ENCODE data around the gene THSD4. TPM values are rescaled to one million over a fixed set of nuclear protein-coding genes. Genes with fewer than 3 reads are reported as not detected.
A peak's percentile ranks its signal among the peaks of the same experiment; 100 is the strongest.

Gene THSD4
- total and polyA plus RNA-seq, 5 donors from 2014 or later, result not detected

DNA sequence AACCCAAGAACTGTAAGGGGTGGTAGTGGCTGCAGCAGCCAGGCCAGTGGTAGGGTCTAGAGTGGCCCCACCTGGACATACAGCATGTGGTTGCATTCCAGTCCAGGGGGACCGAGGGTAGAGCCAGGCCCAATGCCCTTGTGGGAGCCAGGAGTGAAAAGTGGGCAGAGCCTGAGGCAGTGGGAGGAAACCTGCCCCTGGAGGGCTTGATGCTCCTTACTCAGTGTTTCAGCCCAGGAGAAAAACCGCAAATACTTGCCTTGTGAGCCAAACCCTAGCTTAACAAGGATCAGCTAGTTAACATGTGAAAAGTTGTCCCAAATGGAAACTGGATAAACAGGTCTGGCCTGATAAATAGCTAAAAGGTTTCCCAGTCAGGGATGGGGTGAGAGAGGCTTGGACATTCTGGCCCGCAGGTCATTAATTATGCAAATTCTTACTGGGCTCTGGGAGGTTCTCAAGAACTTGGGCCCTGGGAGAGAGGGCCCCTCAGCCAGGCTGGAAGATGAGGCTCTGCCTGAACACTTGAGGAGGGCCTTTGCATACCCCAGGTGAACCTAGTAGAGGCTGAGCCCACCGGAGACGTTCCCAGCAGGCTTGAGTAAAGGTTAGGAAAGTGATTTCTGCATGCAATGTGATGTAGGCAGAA lies 222.1 kb downstream of the THSD4 start:
- Histone ChIP-seq H3K36me3 (ENCODE audit: control insufficient read depth, insufficient read depth, low read length) (no peaks in the 10 kb centered on the region), H3K27me3 (ENCODE audit: control insufficient read depth, insufficient read depth, low read length) (no peaks in the 10 kb centered on the region), H3K9me3 (ENCODE audit: control insufficient read depth in 2 of 2, low read length in 2 of 2) (no peaks in the 10 kb centered on the region), H3K4me1 (ENCODE audit: control insufficient read depth, insufficient read depth, low read length, poor library complexity, severe bottlenecking) (no peaks in the 10 kb centered on the region), H3K4me3 (ENCODE audit: low read depth, low read length) (no peak overlapping the region), H3K27ac (ENCODE audit: insufficient read depth, low read length, poor library complexity, severe bottlenecking) (no peak overlapping the region)
- Mint-ChIP-seq H3K36me3 (no peaks in the 10 kb centered on the region), H3K9me3 (peaks cover 0 to 3% (median 0%) of the 10 kb centered on the region in 7 donors), H3K4me3 (no peak overlapping the region), H3K4me1 (peaks cover 0 to 6% (median 0%) of the 10 kb centered on the region in 4 donors), H3K27ac (no peak overlapping the region), H3K27me3 (peaks cover 5% of the 10 kb centered on the region)
- DNase-seq, result no peak
- no peak for ATAC-seq (ENCODE audit: low read depth in 2 of 2)

GRCh38 chr15:71338265-71338664 lies 223.0 kb downstream of the THSD4 start:
- Mint-ChIP-seq H3K27me3 (peaks cover 5% of the 10 kb centered on the region), H3K4me1 (peaks cover 0 to 6% (median 0%) of the 10 kb centered on the region in 4 donors), H3K36me3 (no peaks in the 10 kb centered on the region), H3K4me3 (no peak overlapping the region), H3K27ac (no peak overlapping the region), H3K9me3 (peaks cover 0 to 3% (median 0%) of the 10 kb centered on the region in 7 donors)
- no peaks in the 10 kb centered on the region for H3K36me3 ChIP-seq (ENCODE audit: control insufficient read depth, insufficient read depth, low read length)
- ATAC-seq (ENCODE audit: low read depth in 2 of 2) (no peak), DNase-seq (no peak)
- H3K4me3 ChIP-seq (ENCODE audit: low read depth, low read length), result no peak overlapping the region
- no peaks in the 10 kb centered on the region for H3K27me3 ChIP-seq (ENCODE audit: control insufficient read depth, insufficient read depth, low read length)
- H3K9me3 ChIP-seq (ENCODE audit: control insufficient read depth in 2 of 2, low read length in 2 of 2), result no peaks in the 10 kb centered on the region
- no peaks in the 10 kb centered on the region for H3K4me1 ChIP-seq (ENCODE audit: control insufficient read depth, insufficient read depth, low read length, poor library complexity, severe bottlenecking)
- H3K27ac ChIP-seq (ENCODE audit: insufficient read depth, low read length, poor library complexity, severe bottlenecking), result no peak overlapping the region

- no peaks in the 10 kb centered on the region for H3K36me3 ChIP-seq (ENCODE audit: control insufficient read depth, insufficient read depth, low read length)
- DNase-seq, result no peak
- no peak overlapping the region for H3K4me3 ChIP-seq (ENCODE audit: low read depth, low read length)
- Mint-ChIP-seq H3K9me3 (peaks cover 0 to 3% (median 0%) of the 10 kb centered on the region in 7 donors), H3K27ac (no peak overlapping the region), H3K36me3 (no peaks in the 10 kb centered on the region), H3K4me3 (peak overlapping the region in 1 of 4 donors; percentile 44), H3K4me1 (no peaks in the 10 kb centered on the region), H3K27me3 (peaks cover 5% of the 10 kb centered on the region)
- H3K27me3 ChIP-seq (ENCODE audit: control insufficient read depth, insufficient read depth, low read length), result no peaks in the 10 kb centered on the region
- no peaks in the 10 kb centered on the region for H3K4me1 ChIP-seq (ENCODE audit: control insufficient read depth, insufficient read depth, low read length, poor library complexity, severe bottlenecking)
- no peak overlapping the region for H3K27ac ChIP-seq (ENCODE audit: insufficient read depth, low read length, poor library complexity, severe bottlenecking)
- no peak for ATAC-seq (ENCODE audit: low read depth in 2 of 2)
- no peaks in the 10 kb centered on the region for H3K9me3 ChIP-seq (ENCODE audit: control insufficient read depth in 2 of 2, low read length in 2 of 2)
These were observed 223.7 kb downstream of the THSD4 start for GRCh38 chr15:71338827-71339542.

GRCh38 chr15:71341811-71342550 lies 226.7 kb downstream of the THSD4 start:
- H3K27ac Mint-ChIP-seq, result no peak overlapping the region

DNA sequence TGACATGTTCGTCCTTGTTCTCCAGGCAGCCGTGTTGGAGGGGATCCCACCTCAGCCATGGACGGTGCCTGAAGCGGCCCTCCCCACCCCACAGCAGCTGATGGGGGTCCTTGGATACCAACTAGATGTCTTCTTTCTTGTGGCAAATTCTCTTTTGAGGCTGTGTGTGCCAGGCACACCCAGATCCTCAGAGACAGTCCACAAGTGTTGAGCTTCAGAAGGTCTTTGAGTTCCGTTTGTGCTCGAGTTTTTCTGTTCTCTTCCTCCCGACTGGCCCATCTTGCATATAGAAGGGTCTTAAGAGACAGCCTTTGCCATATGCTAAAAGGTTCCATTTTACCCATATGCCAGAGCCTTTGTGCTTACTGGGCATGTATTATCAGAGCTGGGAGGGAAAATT lies 227.4 kb downstream of the THSD4 start:
- Histone ChIP-seq H3K4me1 (ENCODE audit: control insufficient read depth, insufficient read depth, low read length, poor library complexity, severe bottlenecking) (no peaks in the 10 kb centered on the region), H3K27ac (ENCODE audit: insufficient read depth, low read length, poor library complexity, severe bottlenecking) (no peak overlapping the region), H3K4me3 (ENCODE audit: low read depth, low read length) (no peak overlapping the region), H3K9me3 (ENCODE audit: control insufficient read depth in 2 of 2, low read length in 2 of 2) (no peaks in the 10 kb centered on the region), H3K27me3 (ENCODE audit: control insufficient read depth, insufficient read depth, low read length) (no peaks in the 10 kb centered on the region), H3K36me3 (ENCODE audit: control insufficient read depth, insufficient read depth, low read length) (no peaks in the 10 kb centered on the region)
- DNase-seq (no peak), ATAC-seq (ENCODE audit: low read depth in 2 of 2) (no peak)
- H3K4me1 Mint-ChIP-seq, result no peaks in the 10 kb centered on the region
- no peak overlapping the region for H3K4me3 Mint-ChIP-seq
- peaks cover 5% of the 10 kb centered on the region for H3K27me3 Mint-ChIP-seq
- no peaks in the 10 kb centered on the region for H3K9me3 Mint-ChIP-seq
- H3K36me3 Mint-ChIP-seq, result no peaks in the 10 kb centered on the region
- H3K27ac Mint-ChIP-seq, result no peak overlapping the region

More at GRCh38 chr15:71341811-71342550, 226.7 kb downstream of the THSD4 start:
- H3K4me3 ChIP-seq (ENCODE audit: low read depth, low read length), result no peak overlapping the region
- no peaks in the 10 kb centered on the region for H3K9me3 ChIP-seq (ENCODE audit: control insufficient read depth in 2 of 2, low read length in 2 of 2)
- Mint-ChIP-seq H3K27me3 (peaks cover 5% of the 10 kb centered on the region), H3K4me3 (no peak overlapping the region), H3K4me1 (no peaks in the 10 kb centered on the region), H3K36me3 (no peaks in the 10 kb centered on the region), H3K9me3 (no peaks in the 10 kb centered on the region)
- ATAC-seq (ENCODE audit: low read depth in 2 of 2), result no peak
- no peaks in the 10 kb centered on the region for H3K27me3 ChIP-seq (ENCODE audit: control insufficient read depth, insufficient read depth, low read length)
- no peak overlapping the region for H3K27ac ChIP-seq (ENCODE audit: insufficient read depth, low read length, poor library complexity, severe bottlenecking)
- DNase-seq, result no peak
- no peaks in the 10 kb centered on the region for H3K4me1 ChIP-seq (ENCODE audit: control insufficient read depth, insufficient read depth, low read length, poor library complexity, severe bottlenecking)
- H3K36me3 ChIP-seq (ENCODE audit: control insufficient read depth, insufficient read depth, low read length), result no peaks in the 10 kb centered on the region

DNA sequence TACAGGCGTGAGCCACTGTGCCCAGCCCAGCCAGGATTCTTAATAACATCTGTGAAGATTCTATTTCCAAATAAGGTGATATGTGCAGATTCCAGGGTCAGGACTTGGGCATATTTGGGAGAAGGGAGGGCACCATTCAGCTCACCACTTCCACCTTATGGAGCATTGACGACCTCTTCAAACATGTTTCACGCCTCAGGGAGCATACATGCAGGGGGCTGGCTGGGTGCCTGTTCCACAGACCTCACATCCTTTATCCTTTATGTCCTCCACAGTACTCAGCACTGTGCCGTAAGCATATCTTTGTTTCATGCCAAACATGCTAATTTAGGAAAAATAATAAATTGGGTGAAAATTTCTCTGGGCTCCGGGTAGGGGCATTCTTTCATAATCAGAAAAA lies 229.0 kb downstream of the THSD4 start:
- H3K27me3 ChIP-seq (ENCODE audit: control insufficient read depth, insufficient read depth, low read length), result peaks cover 3% of the 10 kb centered on the region
- no peak overlapping the region for H3K4me3 ChIP-seq (ENCODE audit: low read depth, low read length)
- Mint-ChIP-seq H3K9me3 (no peaks in the 10 kb centered on the region), H3K4me1 (no peaks in the 10 kb centered on the region), H3K36me3 (no peaks in the 10 kb centered on the region), H3K27ac (no peak overlapping the region), H3K4me3 (no peak overlapping the region), H3K27me3 (peaks cover 5% of the 10 kb centered on the region)
- no peaks in the 10 kb centered on the region for H3K36me3 ChIP-seq (ENCODE audit: control insufficient read depth, insufficient read depth, low read length)
- H3K4me1 ChIP-seq (ENCODE audit: control insufficient read depth, insufficient read depth, low read length, poor library complexity, severe bottlenecking), result no peaks in the 10 kb centered on the region
- H3K9me3 ChIP-seq (ENCODE audit: control insufficient read depth in 2 of 2, low read length in 2 of 2), result no peaks in the 10 kb centered on the region
- no peak for ATAC-seq (ENCODE audit: low read depth in 2 of 2)
- H3K27ac ChIP-seq (ENCODE audit: insufficient read depth, low read length, poor library complexity, severe bottlenecking), result no peak overlapping the region
- DNase-seq, result no peak

GRCh38 chr15:71345186-71345585 lies 229.9 kb downstream of the THSD4 start:
- no peak overlapping the region for H3K27ac ChIP-seq (ENCODE audit: insufficient read depth, low read length, poor library complexity, severe bottlenecking)
- no peaks in the 10 kb centered on the region for H3K4me1 ChIP-seq (ENCODE audit: control insufficient read depth, insufficient read depth, low read length, poor library complexity, severe bottlenecking)
- no peaks in the 10 kb centered on the region for H3K36me3 ChIP-seq (ENCODE audit: control insufficient read depth, insufficient read depth, low read length)
- Mint-ChIP-seq H3K27ac (no peak overlapping the region), H3K9me3 (no peaks in the 10 kb centered on the region), H3K36me3 (no peaks in the 10 kb centered on the region), H3K4me3 (no peak overlapping the region), H3K4me1 (no peaks in the 10 kb centered on the region), H3K27me3 (peaks cover 5% of the 10 kb centered on the region)
- H3K9me3 ChIP-seq (ENCODE audit: control insufficient read depth in 2 of 2, low read length in 2 of 2), result no peaks in the 10 kb centered on the region
- DNase-seq, result no peak
- peaks cover 3% of the 10 kb centered on the region for H3K27me3 ChIP-seq (ENCODE audit: control insufficient read depth, insufficient read depth, low read length)
- no peak overlapping the region for H3K4me3 ChIP-seq (ENCODE audit: low read depth, low read length)
- no peak for ATAC-seq (ENCODE audit: low read depth in 2 of 2)
